ENCODE data around the gene LCP2. TPM values are rescaled to one million over a fixed set of nuclear protein-coding genes. Genes with fewer than 3 reads are reported as not detected.

Gene LCP2
- total RNA-seq (2022; extraction: Qiagen RNA extraction; ENCODE audit: low read depth): not detected in 5 replicates

GRCh38 chr5:170297589-170298462 is at the start of gene LCP2:
Gene LCP2, minus strand, starts transcription at chr5:170297777. Its CDS starts 166 bp downstream, at chr5:170297611.

GRCh38 chr5:170232786-170233185 is 64.8 kb downstream of the LCP2 start, which contains the start of gene C5orf58:
Gene C5orf58, plus strand, starts transcription at chr5:170232985. Its CDS starts 1,992 bp downstream, at chr5:170234977.

Other genes starting within 250 kb of the LCP2 start
- not detected in 5 replicates for gene FOXI1, start 191.9 kb downstream of the LCP2 start, total RNA-seq (2022; extraction: Qiagen RNA extraction; ENCODE audit: low read depth)
- not detected in 5 replicates for gene C5orf58, start 64.8 kb downstream of the LCP2 start, total RNA-seq (2022; extraction: Qiagen RNA extraction; ENCODE audit: low read depth)
- gene KCNMB1, start 91.6 kb upstream of the LCP2 start, total RNA-seq (2022; extraction: Qiagen RNA extraction; ENCODE audit: low read depth): not detected in 5 replicates
- not detected in 5 replicates for gene KCNIP1, start 206.2 kb upstream of the LCP2 start, total RNA-seq (2022; extraction: Qiagen RNA extraction; ENCODE audit: low read depth)